ENCODE data around the gene HINT1. TPM values are rescaled to one million over a fixed set of nuclear protein-coding genes. Genes with fewer than 3 reads are reported as not detected.
"Not testable (repeated sequence)": the region's sequence is repeated elsewhere in the genome, so short reads cannot be mapped to it uniquely, and the experiment has no call there.

Gene HINT1
- total RNA-seq, 1 donor from 2014 or later, result 136 TPM

DNA sequence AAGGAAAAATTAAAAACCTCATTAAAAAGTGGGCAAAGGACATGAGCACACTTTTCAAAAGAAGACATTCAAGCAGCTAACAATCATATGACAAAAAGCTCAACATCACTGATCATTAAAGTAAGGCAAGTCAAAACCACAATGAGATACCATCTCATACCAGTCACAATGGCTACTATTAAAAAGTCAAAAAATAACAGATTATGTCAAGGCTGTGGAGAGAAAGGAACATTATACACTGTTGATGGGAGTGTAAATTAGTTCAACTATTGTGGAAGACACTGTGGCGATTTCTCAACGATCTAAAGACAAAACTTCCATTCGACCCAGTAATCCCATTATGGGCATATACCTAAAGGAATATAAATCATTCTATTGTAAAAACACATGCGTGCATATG, 35.8 kb downstream of the HINT1 start:
- intact Hi-C loops (cut with DNase I), result no loop called here
- H3K9me3 ChIP-seq, result no peaks in the 10 kb centered on the region
- no peaks in the 10 kb centered on the region for H3K27me3 ChIP-seq (ENCODE audit: low read depth)
- H3K4me1 ChIP-seq, result no peaks in the 10 kb centered on the region
- TF ChIP-seq, protein P1, sequence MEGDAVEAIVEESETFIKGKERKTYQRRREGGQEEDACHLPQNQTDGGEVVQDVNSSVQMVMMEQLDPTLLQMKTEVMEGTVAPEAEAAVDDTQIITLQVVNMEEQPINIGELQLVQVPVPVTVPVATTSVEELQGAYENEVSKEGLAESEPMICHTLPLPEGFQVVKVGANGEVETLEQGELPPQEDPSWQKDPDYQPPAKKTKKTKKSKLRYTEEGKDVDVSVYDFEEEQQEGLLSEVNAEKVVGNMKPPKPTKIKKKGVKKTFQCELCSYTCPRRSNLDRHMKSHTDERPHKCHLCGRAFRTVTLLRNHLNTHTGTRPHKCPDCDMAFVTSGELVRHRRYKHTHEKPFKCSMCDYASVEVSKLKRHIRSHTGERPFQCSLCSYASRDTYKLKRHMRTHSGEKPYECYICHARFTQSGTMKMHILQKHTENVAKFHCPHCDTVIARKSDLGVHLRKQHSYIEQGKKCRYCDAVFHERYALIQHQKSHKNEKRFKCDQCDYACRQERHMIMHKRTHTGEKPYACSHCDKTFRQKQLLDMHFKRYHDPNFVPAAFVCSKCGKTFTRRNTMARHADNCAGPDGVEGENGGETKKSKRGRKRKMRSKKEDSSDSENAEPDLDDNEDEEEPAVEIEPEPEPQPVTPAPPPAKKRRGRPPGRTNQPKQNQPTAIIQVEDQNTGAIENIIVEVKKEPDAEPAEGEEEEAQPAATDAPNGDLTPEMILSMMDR (IDR thresholded peaks at IDR 0.05), result no peak
- no peak overlapping the region for H3K4me3 ChIP-seq
- DNase-seq, result no peak
- no peaks in the 10 kb centered on the region for H3K36me3 ChIP-seq
- ATAC-seq, result no peak
- H3K27ac ChIP-seq, result no peak overlapping the region

DNA sequence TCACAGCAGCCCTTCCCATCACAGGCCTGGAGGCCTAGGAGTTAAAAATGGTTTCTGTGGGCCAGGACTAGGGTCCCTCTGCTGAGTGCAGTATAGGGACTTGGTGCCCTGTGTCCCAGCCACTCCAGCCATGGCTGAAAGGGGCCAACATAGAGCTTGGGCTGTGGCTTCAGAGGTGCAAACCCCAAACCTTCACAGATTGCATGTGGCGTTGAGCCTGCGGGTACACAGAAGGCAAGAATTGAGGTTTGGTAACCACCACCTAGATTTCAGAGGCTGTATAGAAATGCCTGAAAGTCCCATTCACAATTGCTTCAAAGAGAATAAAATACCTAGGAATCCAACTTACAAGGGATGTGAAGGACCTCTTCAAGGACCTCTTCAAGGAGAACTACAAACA, 37.8 kb downstream of the HINT1 start:
- H3K9me3 ChIP-seq; H3K27me3 ChIP-seq (ENCODE audit: low read depth); H3K4me3 ChIP-seq; DNase-seq; H3K4me1 ChIP-seq; H3K36me3 ChIP-seq; ATAC-seq; H3K27ac ChIP-seq; intact Hi-C loops (cut with DNase I): not testable (repeated sequence)

DNA sequence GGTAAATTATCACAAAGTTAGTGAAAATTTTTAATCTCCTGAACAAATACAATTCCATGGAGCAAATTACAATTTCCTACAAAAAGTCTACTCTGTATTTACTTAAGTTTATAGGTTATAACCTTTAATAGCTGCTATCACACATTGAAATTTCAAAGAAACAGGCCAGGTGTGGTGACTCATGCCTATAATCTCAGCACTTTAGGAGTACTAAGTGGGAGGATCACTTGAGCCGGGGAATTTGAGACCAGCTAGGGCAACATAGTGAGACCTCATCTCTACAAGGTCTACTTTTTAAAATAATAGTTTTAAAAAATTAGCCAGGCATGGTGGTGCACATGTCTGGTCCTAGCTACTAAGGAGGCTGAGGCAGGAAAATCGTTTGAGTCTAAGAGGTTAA, 50.3 kb downstream of the HINT1 start:
- ATAC-seq (no peak), DNase-seq (no peak)
- Histone ChIP-seq H3K9me3 (no peaks in the 10 kb centered on the region), H3K4me1 (no peaks in the 10 kb centered on the region), H3K36me3 (no peaks in the 10 kb centered on the region), H3K27me3 (ENCODE audit: low read depth) (no peaks in the 10 kb centered on the region), H3K27ac (no peak overlapping the region), H3K4me3 (no peak overlapping the region)
- TF ChIP-seq, protein P1 (IDR thresholded peaks at IDR 0.05), result no peak
- intact Hi-C loops (cut with DNase I), result no loop called here

DNA sequence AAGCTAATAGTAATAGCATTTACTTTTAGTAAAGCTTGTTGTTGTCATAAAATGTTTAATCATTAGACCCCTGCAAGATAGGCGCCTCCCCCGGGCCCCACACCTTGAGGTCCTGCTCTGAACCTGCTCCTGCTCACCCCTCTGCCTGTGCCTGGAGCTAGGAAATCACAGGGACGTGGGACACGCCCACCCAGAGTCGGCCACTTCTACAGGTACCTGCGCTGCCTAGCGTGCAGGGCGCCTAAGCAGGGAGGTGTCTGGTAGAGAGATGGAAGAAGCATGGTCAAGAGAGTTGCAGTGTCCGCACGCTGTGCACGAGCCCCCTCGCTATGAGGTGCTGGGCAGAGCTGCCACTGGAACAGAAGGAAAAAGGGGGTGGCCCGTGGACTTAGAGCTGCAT, 52.6 kb downstream of the HINT1 start:
- no peaks in the 10 kb centered on the region for H3K27me3 ChIP-seq (ENCODE audit: low read depth)
- TF ChIP-seq, protein P1 (IDR thresholded peaks at IDR 0.05), result no peak
- no peak overlapping the region for H3K4me3 ChIP-seq
- no peaks in the 10 kb centered on the region for H3K9me3 ChIP-seq
- no peaks in the 10 kb centered on the region for H3K36me3 ChIP-seq
- DNase-seq (no peak), ATAC-seq (peak in 1 of 2 donors; percentile 11)
- intact Hi-C loops (cut with DNase I), result no loop called here
- H3K4me1 ChIP-seq, result no peaks in the 10 kb centered on the region
- H3K27ac ChIP-seq, result no peak overlapping the region

DNA sequence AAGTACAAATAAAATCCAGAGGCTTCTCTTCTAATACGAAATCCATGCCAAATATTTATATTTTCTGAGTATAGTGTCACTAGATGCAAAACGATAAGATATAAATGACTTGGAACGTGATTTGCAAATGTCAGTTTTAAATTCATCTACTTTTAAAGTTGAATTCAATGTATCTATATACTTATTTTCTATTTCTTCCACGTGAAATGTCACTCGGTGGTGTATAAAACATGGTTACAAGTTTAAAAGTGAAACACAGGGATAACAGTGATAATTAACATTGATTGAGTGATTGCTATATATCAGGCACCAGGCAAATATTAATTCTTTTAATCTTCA, 54.8 kb downstream of the HINT1 start:
- TF ChIP-seq, protein P1 (IDR thresholded peaks at IDR 0.05), result no peak
- DNase-seq, result no peak

DNA sequence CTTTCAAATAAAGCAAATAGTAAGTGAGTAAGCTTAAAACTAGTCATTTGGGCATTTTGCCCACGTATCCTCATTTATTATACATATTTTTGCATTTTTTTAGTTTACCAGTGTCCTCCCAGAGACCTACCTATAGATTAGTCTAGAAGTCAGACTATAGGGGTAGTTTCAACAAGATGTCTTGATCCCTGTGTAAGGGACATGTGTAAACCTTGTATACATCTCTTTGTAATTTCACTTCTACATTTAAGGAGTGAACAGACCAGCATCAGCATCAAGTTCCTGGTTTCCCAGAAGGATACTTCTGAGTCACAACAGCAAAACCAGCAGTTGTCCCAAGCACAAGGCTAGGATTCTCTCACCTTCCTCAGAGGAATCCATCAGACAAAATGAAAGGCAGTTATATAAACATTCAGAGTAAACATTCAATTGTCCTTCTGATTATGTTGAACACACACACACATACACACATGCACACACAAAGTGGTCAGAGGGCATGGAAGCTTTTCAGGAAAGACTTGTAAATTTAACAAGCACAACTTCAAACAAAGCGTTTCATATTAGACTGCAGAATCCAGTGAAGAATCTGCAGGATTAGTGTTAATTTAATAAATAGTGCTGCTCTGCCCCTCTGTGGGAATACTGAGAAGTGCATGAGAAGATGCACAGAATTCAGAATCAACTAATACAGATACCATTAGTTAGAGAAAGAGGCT, 55.4 kb downstream of the HINT1 start:
- no peaks in the 10 kb centered on the region for H3K27me3 ChIP-seq (ENCODE audit: low read depth)
- DNase-seq (no peak), ATAC-seq (peak; percentile 65 to 70)
- H3K4me3 ChIP-seq, result no peak overlapping the region
- TF ChIP-seq, protein P1 (IDR thresholded peaks at IDR 0.05), result peak; percentile 72
- H3K4me1 ChIP-seq, result no peaks in the 10 kb centered on the region
- H3K9me3 ChIP-seq, result no peaks in the 10 kb centered on the region
- intact Hi-C loops (cut with DNase I), result no loop called here
- no peak overlapping the region for H3K27ac ChIP-seq
- H3K36me3 ChIP-seq, result no peaks in the 10 kb centered on the region

More for the DNA sequence above, 54.8 kb downstream of the HINT1 start:
- Histone ChIP-seq H3K4me1 (no peaks in the 10 kb centered on the region), H3K27ac (no peak overlapping the region), H3K9me3 (no peaks in the 10 kb centered on the region), H3K27me3 (ENCODE audit: low read depth) (no peaks in the 10 kb centered on the region), H3K4me3 (no peak overlapping the region), H3K36me3 (no peaks in the 10 kb centered on the region)
- no peak for ATAC-seq
- intact Hi-C loops (cut with DNase I), result no loop called here

Other genes starting within 250 kb of the HINT1 start
- gene LYRM7, start 5.7 kb upstream of the HINT1 start, total RNA-seq, result 5.5 TPM
- 38.7 TPM for gene CDC42SE2, start 98.8 kb upstream of the HINT1 start, total RNA-seq